K562 (cell line): ENCODE data around the gene SHANK2. TPM values are rescaled to one million over a fixed set of nuclear protein-coding genes. Genes with fewer than 3 reads are reported as not detected.

Source experiments
- ETS2 ChIP-seq: IDR thresholded peaks from 2 replicates; pipeline ENCODE4 v1.6.1; 2016; ENCODE audit warnings: borderline replicate concordance, missing genetic modification characterization, mild to moderate bottlenecking, moderate library complexity, missing compliant biosample characterization; ENCODE audit not compliant: poor library complexity, severe bottlenecking
- HMG20B ChIP-seq: fragments of 250-450 bp; sonication (Bioruptor Pico); IDR thresholded peaks from 2 replicates; pipeline ENCODE4 v1.5.0; 2021; ENCODE audit warnings: mild to moderate bottlenecking
- OTX1 ChIP-seq: fragments of 450-650 bp; formaldehyde crosslinking; IDR thresholded peaks from 2 replicates; pipeline ENCODE4 v1.4.0; 2022; ENCODE audit warnings: mild to moderate bottlenecking
- STAT5A ChIP-seq: IDR thresholded peaks from 2 replicates; pipeline ENCODE4 v1.6.1; 2012; ENCODE audit warnings: low read length, inconsistent platforms, borderline replicate concordance
- ZNF41 ChIP-seq: fragments of 250-450 bp; sonication (Bioruptor Pico); conservative IDR thresholded peaks from 2 replicates; pipeline ENCODE4 v1.4.0; 2020; ENCODE audit warnings: mild to moderate bottlenecking
- polyA plus RNA-seq, 8 experiments: library from polyadenylated mRNA; depleted of rRNA in 4 of 8; stranded (reverse) in 5 of 8; unstranded in 3 of 8; fragments of >200 nt; fragmentation: Nextera tagmentation in 2 of 8; fragmentation: Illumina TruSeq in 1 of 8; extraction: Ambion mirVana in 2 of 8; extraction: Trizol in 1 of 8; gene quantifications; 2 replicates each; pipeline versions ENCODE4 v1.2.1 to v1.2.3, GENCODE V29; 2011 to 2014; ENCODE audit warnings: inconsistent platforms in 1 of 8, missing spikeins in 1 of 8
- total RNA-seq, 7 experiments: library from RNA; depleted of rRNA in 6 of 7; stranded (reverse); fragments of >200 nt in 6 of 7; fragmentation: Illumina TruSeq in 2 of 7; extraction: Trizol in 2 of 7; gene quantifications; 2 replicates each; pipeline versions ENCODE4 v1.2.1 to v1.2.3, GENCODE V29; 2011 to 2021; ENCODE audit warnings: low replicate concordance in 1 of 7
- TF ChIP-seq, protein P1 (sequence below): fragments of 200-800 bp; sonication (Bioruptor generic); IDR thresholded peaks from 2 replicates; pipeline ENCODE4 v1.6.1; 2016; ENCODE audit warnings: missing genetic modification characterization, missing compliant biosample characterization
- TF ChIP-seq, protein P2 (sequence below): fragments of 450-650 bp; IDR thresholded peaks from 2 replicates; pipeline ENCODE4 v1.6.1; 2016; ENCODE audit warnings: mild to moderate bottlenecking
- TF ChIP-seq, protein P3 (sequence below): fragments of 450-650 bp; IDR thresholded peaks from 2 replicates; pipeline ENCODE4 v1.6.1; 2016; ENCODE audit warnings: low read depth
- TF ChIP-seq, protein P4 (sequence below): fragments of 450-650 bp; IDR thresholded peaks from 2 replicates; pipeline ENCODE4 v1.6.1; 2017; ENCODE audit warnings: mild to moderate bottlenecking, moderate library complexity

The SHANK2 gene
- total and polyA plus RNA-seq, 9 of the 15 experiments (the other 6 are each of a cell fraction or from before 2014, with no cell fraction given), result 0.04 to 0.07 TPM; not detected in 7

DNA sequence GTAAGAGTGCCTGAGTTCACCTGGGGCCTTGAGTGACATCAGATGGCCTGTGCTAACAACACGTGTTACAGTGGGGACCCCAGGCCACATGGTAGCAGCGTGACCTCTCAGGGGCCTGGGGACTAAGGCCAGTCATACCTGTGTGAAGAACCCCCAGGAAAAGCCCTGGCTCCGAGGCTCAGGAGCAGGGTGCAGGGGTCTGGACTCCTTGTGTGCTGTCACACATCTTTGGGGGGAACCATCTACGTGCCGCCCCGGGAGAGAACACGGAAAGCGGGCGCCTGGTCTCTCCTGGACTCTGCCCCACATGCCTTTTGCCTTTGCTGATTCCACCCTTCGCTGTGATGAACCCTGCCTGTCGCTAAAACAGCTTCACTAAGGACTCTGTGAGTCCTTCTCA, 48.7 kb downstream of the SHANK2 start (continued):
- TF ChIP-seq, protein P1, sequence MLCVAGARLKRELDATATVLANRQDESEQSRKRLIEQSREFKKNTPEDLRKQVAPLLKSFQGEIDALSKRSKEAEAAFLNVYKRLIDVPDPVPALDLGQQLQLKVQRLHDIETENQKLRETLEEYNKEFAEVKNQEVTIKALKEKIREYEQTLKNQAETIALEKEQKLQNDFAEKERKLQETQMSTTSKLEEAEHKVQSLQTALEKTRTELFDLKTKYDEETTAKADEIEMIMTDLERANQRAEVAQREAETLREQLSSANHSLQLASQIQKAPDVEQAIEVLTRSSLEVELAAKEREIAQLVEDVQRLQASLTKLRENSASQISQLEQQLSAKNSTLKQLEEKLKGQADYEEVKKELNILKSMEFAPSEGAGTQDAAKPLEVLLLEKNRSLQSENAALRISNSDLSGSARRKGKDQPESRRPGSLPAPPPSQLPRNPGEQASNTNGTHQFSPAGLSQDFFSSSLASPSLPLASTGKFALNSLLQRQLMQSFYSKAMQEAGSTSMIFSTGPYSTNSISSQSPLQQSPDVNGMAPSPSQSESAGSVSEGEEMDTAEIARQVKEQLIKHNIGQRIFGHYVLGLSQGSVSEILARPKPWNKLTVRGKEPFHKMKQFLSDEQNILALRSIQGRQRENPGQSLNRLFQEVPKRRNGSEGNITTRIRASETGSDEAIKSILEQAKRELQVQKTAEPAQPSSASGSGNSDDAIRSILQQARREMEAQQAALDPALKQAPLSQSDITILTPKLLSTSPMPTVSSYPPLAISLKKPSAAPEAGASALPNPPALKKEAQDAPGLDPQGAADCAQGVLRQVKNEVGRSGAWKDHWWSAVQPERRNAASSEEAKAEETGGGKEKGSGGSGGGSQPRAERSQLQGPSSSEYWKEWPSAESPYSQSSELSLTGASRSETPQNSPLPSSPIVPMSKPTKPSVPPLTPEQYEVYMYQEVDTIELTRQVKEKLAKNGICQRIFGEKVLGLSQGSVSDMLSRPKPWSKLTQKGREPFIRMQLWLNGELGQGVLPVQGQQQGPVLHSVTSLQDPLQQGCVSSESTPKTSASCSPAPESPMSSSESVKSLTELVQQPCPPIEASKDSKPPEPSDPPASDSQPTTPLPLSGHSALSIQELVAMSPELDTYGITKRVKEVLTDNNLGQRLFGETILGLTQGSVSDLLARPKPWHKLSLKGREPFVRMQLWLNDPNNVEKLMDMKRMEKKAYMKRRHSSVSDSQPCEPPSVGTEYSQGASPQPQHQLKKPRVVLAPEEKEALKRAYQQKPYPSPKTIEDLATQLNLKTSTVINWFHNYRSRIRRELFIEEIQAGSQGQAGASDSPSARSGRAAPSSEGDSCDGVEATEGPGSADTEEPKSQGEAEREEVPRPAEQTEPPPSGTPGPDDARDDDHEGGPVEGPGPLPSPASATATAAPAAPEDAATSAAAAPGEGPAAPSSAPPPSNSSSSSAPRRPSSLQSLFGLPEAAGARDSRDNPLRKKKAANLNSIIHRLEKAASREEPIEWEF (CRISPR knock-in tag), result no peak
- no peak for TF ChIP-seq STAT5A
- TF ChIP-seq, protein P2, sequence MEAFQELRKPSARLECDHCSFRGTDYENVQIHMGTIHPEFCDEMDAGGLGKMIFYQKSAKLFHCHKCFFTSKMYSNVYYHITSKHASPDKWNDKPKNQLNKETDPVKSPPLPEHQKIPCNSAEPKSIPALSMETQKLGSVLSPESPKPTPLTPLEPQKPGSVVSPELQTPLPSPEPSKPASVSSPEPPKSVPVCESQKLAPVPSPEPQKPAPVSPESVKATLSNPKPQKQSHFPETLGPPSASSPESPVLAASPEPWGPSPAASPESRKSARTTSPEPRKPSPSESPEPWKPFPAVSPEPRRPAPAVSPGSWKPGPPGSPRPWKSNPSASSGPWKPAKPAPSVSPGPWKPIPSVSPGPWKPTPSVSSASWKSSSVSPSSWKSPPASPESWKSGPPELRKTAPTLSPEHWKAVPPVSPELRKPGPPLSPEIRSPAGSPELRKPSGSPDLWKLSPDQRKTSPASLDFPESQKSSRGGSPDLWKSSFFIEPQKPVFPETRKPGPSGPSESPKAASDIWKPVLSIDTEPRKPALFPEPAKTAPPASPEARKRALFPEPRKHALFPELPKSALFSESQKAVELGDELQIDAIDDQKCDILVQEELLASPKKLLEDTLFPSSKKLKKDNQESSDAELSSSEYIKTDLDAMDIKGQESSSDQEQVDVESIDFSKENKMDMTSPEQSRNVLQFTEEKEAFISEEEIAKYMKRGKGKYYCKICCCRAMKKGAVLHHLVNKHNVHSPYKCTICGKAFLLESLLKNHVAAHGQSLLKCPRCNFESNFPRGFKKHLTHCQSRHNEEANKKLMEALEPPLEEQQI, result no peak
- no peak for TF ChIP-seq OTX1
- TF ChIP-seq, protein P3, sequence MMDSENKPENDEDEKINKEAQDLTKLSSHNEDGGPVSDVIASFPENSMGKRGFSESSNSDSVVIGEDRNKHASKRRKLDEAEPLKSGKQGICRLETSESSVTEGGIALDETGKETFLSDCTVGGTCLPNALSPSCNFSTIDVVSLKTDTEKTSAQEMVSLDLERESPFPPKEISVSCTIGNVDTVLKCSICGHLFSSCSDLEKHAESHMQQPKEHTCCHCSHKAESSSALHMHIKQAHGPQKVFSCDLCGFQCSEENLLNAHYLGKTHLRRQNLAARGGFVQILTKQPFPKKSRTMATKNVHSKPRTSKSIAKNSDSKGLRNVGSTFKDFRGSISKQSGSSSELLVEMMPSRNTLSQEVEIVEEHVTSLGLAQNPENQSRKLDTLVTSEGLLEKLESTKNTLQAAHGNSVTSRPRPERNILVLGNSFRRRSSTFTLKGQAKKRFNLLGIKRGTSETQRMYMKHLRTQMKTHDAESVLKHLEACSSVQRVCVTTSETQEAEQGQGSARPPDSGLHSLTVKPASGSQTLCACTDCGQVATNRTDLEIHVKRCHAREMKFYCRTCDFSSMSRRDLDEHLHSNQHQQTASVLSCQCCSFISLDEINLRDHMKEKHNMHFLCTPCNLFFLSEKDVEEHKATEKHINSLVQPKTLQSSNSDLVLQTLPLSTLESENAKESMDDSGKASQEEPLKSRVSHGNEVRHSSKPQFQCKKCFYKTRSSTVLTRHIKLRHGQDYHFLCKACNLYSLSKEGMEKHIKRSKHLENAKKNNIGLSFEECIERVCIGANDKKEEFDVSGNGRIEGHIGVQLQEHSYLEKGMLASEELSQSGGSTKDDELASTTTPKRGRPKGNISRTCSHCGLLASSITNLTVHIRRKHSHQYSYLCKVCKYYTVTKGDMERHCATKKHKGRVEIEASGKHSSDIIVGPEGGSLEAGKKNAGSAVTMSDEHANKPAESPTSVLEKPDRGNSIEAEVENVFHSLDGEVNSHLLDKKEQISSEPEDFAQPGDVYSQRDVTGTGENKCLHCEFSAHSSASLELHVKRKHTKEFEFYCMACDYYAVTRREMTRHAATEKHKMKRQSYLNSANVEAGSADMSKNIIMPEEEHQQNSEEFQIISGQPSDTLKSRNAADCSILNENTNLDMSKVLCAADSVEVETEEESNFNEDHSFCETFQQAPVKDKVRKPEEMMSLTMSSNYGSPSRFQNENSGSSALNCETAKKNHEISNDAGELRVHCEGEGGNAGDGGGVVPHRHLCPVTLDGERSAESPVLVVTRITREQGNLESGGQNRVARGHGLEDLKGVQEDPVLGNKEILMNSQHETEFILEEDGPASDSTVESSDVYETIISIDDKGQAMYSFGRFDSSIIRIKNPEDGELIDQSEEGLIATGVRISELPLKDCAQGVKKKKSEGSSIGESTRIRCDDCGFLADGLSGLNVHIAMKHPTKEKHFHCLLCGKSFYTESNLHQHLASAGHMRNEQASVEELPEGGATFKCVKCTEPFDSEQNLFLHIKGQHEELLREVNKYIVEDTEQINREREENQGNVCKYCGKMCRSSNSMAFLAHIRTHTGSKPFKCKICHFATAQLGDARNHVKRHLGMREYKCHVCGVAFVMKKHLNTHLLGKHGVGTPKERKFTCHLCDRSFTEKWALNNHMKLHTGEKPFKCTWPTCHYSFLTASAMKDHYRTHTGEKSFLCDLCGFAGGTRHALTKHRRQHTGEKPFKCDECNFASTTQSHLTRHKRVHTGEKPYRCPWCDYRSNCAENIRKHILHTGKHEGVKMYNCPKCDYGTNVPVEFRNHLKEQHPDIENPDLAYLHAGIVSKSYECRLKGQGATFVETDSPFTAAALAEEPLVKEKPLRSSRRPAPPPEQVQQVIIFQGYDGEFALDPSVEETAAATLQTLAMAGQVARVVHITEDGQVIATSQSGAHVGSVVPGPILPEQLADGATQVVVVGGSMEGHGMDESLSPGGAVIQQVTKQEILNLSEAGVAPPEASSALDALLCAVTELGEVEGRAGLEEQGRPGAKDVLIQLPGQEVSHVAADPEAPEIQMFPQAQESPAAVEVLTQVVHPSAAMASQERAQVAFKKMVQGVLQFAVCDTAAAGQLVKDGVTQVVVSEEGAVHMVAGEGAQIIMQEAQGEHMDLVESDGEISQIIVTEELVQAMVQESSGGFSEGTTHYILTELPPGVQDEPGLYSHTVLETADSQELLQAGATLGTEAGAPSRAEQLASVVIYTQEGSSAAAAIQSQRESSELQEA, result no peak
- no peak for TF ChIP-seq ZNF41 (CRISPR knock-in tag)
- TF ChIP-seq ETS2 (tag), result no peak
- TF ChIP-seq, protein P4, sequence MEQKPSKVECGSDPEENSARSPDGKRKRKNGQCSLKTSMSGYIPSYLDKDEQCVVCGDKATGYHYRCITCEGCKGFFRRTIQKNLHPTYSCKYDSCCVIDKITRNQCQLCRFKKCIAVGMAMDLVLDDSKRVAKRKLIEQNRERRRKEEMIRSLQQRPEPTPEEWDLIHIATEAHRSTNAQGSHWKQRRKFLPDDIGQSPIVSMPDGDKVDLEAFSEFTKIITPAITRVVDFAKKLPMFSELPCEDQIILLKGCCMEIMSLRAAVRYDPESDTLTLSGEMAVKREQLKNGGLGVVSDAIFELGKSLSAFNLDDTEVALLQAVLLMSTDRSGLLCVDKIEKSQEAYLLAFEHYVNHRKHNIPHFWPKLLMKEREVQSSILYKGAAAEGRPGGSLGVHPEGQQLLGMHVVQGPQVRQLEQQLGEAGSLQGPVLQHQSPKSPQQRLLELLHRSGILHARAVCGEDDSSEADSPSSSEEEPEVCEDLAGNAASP, result no peak
- no peak for TF ChIP-seq HMG20B (CRISPR knock-in tag)
- TF ChIP-seq, all 486 proteins: peak for 0
